HepG2 (cell line): Measurements from ENCODE around the gene DEFB129.

ENCODE experiments used
- BRCA1 ChIP-seq: sonication (generic); formaldehyde crosslinking; IDR thresholded peaks from 2 replicates; pipeline ENCODE4 v1.4.0; 2020; ENCODE audit warnings: missing genetic modification reagents
- EZH2 ChIP-seq: conservative IDR thresholded peaks from 2 replicates; pipeline ENCODE4 v1.6.1; 2012; ENCODE audit warnings: mild to moderate bottlenecking, low read depth, low read length, moderate library complexity
- HNF4G ChIP-seq, 2 experiments: sonication (generic) in 1 of 2; formaldehyde crosslinking in 1 of 2; IDR thresholded peaks; 2 replicates each; pipeline versions ENCODE4 v1.4.0 to v1.6.1; 2011 to 2020; ENCODE audit warnings: borderline replicate concordance in 2 of 2, low read depth in 2 of 2, mild to moderate bottlenecking in 2 of 2, low read length in 1 of 2, missing genetic modification reagents in 1 of 2, moderate library complexity in 1 of 2
- JUNB ChIP-seq: sonication (generic); formaldehyde crosslinking; IDR thresholded peaks from 2 replicates; pipeline ENCODE4 v1.8.0; 2022; ENCODE audit warnings: missing genetic modification reagents, mild to moderate bottlenecking, borderline replicate concordance
- LCORL ChIP-seq, 2 experiments: fragments of 450-650 bp in 1 of 2; sonication (generic) in 1 of 2; formaldehyde crosslinking in 1 of 2; IDR thresholded peaks; 2 replicates each; pipeline versions ENCODE4 v1.5.0 to v1.6.1; 2017 to 2020; ENCODE audit warnings: antibody characterized with exemption in 1 of 2, missing genetic modification reagents in 1 of 2
- TEAD3 ChIP-seq: optimal IDR thresholded peaks from 2 replicates; pipeline ENCODE3; 2016; ENCODE audit warnings: borderline replicate concordance
- TF ChIP-seq, protein P1 (sequence below): sonication (generic); formaldehyde crosslinking; IDR thresholded peaks from 2 replicates; pipeline ENCODE4 v1.5.0; 2020; ENCODE audit warnings: mild to moderate bottlenecking, missing genetic modification reagents, moderate library complexity

DNA sequence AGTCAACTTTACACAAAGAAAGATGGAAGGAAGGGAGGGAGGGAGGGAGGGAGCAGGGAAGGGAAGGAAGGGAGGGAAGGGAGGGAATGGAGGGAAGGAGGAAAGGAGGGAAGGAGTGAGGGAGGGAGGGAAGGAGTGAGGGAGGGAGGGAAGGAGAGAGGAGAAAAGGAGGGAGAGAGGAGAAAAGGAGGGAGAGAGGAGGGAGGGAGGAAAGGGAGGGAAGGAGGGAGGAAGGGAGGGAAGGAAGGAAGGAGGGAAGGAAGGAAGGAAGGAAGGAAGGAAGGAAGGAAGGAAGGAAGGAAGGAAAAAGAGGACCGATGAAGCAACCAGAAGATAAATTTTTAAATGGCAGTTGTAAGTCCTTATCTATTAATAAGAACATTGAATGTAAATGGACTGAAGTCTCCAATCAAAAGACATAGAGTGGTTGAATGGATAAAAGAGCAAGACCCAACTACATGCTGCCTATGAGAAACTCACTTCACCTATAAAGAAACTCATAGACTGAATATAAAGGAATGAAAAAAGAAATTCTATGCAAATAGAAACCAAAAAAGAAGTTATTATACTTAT is 5.7 kb upstream of the DEFB129 start:
- no peak for TF ChIP-seq BRCA1 (CRISPR knock-in tag)
- TF ChIP-seq EZH2 = no peak
- no peak for TF ChIP-seq JUNB
- TF ChIP-seq, protein P1, sequence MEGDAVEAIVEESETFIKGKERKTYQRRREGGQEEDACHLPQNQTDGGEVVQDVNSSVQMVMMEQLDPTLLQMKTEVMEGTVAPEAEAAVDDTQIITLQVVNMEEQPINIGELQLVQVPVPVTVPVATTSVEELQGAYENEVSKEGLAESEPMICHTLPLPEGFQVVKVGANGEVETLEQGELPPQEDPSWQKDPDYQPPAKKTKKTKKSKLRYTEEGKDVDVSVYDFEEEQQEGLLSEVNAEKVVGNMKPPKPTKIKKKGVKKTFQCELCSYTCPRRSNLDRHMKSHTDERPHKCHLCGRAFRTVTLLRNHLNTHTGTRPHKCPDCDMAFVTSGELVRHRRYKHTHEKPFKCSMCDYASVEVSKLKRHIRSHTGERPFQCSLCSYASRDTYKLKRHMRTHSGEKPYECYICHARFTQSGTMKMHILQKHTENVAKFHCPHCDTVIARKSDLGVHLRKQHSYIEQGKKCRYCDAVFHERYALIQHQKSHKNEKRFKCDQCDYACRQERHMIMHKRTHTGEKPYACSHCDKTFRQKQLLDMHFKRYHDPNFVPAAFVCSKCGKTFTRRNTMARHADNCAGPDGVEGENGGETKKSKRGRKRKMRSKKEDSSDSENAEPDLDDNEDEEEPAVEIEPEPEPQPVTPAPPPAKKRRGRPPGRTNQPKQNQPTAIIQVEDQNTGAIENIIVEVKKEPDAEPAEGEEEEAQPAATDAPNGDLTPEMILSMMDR (CRISPR knock-in tag) = no peak
- no peak for TF ChIP-seq TEAD3 (CRISPR knock-in tag)
- TF ChIP-seq LCORL (IDR thresholded peaks at IDR 0.05) = no peak
- no peak for TF ChIP-seq LCORL (CRISPR knock-in tag; IDR thresholded peaks at IDR 0.05)
- TF ChIP-seq HNF4G (IDR thresholded peaks at IDR 0.05; ENCODE audit: borderline replicate concordance, low read depth, low read length) = no peak
- TF ChIP-seq HNF4G (CRISPR knock-in tag; IDR thresholded peaks at IDR 0.05; ENCODE audit: borderline replicate concordance, low read depth) = no peak
